Measurements from ENCODE around the gene POLRMT. TPM values are rescaled to one million over a fixed set of nuclear protein-coding genes. Genes with fewer than 3 reads are reported as not detected.
A peak's percentile ranks its signal among the peaks of the same experiment; 100 is the strongest.

POLRMT gene
- total RNA-seq, 4 donors from 2014 or later: 43.9 to 83.4 (median 73.8) TPM

DNA sequence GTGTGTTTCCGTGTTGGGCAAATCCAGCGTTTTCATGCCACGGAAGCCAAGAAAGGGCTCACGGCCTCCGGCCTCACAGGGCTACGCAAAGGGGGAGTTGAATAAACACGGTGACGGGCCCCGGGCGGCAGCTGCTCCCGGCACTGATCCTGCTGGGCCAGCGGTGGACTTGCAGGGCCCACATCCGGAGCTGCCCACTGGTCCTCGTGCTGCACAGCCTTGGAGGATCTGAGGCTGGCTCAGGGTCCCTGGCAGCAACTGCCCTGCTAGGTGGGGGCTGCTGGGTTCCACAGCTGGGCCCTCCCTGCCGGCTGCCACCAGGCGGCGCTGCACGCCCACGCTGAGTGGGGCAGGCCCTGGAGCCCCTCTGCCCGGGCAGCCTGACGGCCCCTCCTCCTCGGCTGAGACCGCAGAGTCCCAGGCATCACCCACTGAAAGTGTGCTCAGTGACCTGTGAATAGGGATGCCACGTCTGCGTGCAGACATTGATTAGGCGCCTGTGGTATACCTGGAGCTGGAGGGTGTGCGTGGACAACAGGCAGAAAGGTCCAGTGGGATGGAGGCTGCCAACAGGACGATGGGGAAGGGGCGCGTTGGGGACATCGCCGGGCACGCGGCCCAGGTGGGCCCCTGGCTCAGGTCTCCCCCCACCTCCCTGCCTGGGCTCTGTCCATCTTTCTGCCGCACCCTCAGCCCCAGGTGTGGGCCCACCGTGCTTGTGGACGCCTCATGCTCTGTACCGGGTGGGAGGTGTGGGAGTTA lies 48.9 kb downstream of the POLRMT start:
- H3K27ac ChIP-seq: no peak overlapping the region
- H3K4me1 ChIP-seq: peaks cover 0 to 5% of the 10 kb centered on the region in 2 donors
- TF ChIP-seq, protein P1, sequence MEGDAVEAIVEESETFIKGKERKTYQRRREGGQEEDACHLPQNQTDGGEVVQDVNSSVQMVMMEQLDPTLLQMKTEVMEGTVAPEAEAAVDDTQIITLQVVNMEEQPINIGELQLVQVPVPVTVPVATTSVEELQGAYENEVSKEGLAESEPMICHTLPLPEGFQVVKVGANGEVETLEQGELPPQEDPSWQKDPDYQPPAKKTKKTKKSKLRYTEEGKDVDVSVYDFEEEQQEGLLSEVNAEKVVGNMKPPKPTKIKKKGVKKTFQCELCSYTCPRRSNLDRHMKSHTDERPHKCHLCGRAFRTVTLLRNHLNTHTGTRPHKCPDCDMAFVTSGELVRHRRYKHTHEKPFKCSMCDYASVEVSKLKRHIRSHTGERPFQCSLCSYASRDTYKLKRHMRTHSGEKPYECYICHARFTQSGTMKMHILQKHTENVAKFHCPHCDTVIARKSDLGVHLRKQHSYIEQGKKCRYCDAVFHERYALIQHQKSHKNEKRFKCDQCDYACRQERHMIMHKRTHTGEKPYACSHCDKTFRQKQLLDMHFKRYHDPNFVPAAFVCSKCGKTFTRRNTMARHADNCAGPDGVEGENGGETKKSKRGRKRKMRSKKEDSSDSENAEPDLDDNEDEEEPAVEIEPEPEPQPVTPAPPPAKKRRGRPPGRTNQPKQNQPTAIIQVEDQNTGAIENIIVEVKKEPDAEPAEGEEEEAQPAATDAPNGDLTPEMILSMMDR (IDR thresholded peaks at IDR 0.05 in 4 of 5, conservative IDR thresholded peaks at IDR 0.05 in 1 of 5): peak; percentile 80 to 89 (median 83)
- TF ChIP-seq POLR2A (IDR thresholded peaks at IDR 0.05): no peak
- intact Hi-C loops (cut with DNase I; ENCODE audit: low total_unique reads) (loop anchor here (5.0 kb wide), 1 partner anchor 433 kb away; no protein-coding TSS in a partner anchor), in situ Hi-C loops (cut with MboI; ENCODE audit: low sequenced_read_pairs in 4 of 4) (no loop called here)
- DNase-seq: no peak
- no peak overlapping the region for H3K4me3 ChIP-seq
- peaks cover 0 to 35% of the 10 kb centered on the region in 2 donors for H3K36me3 ChIP-seq
- H3K9me3 ChIP-seq: no peaks in the 10 kb centered on the region
- peak; percentile 61 to 64 for ATAC-seq
- peaks cover 16 to 17% (median 17%) of the 10 kb centered on the region in 3 donors for H3K27me3 ChIP-seq

DNA sequence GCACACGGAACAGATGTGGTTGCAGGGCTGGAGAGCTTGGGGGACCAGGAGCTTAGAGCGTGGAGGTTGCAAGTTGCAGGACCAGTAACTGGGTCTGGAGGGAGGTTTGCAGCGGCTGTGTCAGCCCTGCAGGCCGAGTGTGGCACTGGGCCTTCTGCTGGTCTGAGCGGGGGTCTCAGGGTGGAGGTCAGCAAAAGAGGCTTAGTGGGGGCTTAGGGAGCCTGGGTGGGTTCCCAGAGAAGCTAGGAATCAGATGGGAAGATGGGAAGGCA lies 49.4 kb downstream of the POLRMT start:
- Histone ChIP-seq H3K4me3 (no peak overlapping the region), H3K27ac (no peak overlapping the region), H3K36me3 (peaks cover 0 to 40% of the 10 kb centered on the region in 2 donors), H3K4me1 (peaks cover 0 to 10% of the 10 kb centered on the region in 2 donors), H3K9me3 (no peaks in the 10 kb centered on the region), H3K27me3 (peaks cover 11 to 12% (median 11%) of the 10 kb centered on the region in 3 donors)
- in situ Hi-C loops (cut with MboI; ENCODE audit: low sequenced_read_pairs in 4 of 4): no loop called here
- no peak for DNase-seq
- no peak for TF ChIP-seq POLR2A (IDR thresholded peaks at IDR 0.05)
- TF ChIP-seq, protein P1 (IDR thresholded peaks at IDR 0.05 in 4 of 5, conservative IDR thresholded peaks at IDR 0.05 in 1 of 5): no peak
- intact Hi-C loops (cut with DNase I; ENCODE audit: low total_unique reads): loop anchor here (5.0 kb wide), 1 partner anchor 433 kb away; no protein-coding TSS in a partner anchor
- ATAC-seq: no peak

DNA sequence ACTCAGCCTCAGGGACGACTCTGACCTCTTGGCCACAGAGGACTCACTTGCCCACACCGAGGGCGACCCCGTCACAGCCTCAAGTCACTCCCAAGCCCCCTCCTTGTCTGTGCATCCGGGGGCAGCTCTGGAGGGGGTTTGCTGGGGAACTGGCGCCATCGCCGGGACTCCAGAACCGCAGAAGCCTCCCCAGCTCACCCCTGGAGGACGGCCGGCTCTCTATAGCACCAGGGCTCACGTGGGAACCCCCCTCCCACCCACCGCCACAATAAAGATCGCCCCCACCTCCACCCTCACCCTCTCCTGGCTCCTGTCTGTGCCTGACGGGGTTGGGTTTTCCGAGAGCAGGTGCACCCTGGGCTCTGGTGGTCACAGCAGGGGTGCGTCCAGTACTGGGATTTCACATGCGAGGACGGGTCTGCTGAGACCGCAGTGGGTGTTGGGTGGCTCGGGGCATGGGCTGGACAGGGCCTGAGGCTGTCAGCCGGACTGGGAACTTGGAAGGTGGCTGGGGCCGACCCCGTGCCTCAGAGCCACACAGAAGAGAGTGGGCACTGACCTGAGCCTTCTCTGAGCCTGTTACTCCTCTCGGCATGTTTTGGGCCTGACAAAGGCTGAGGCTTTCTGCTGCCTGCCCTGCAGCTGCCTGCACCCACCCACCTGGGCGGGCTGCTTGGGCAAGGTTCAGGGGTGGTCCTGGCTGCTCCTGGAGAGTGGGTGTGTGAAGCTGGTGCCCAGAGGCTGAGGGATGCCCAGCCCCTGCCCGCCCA lies 50.0 kb downstream of the POLRMT start:
- Histone ChIP-seq H3K36me3 (peaks cover 0 to 40% of the 10 kb centered on the region in 2 donors), H3K27me3 (peaks cover 6 to 7% (median 6%) of the 10 kb centered on the region in 3 donors), H3K9me3 (no peaks in the 10 kb centered on the region), H3K4me3 (no peak overlapping the region), H3K27ac (no peak overlapping the region), H3K4me1 (peaks cover under 1 to 15% of the 10 kb centered on the region in 2 donors)
- in situ Hi-C loops (cut with MboI; ENCODE audit: low sequenced_read_pairs in 4 of 4): no loop called here
- no peak for DNase-seq
- no peak for ATAC-seq
- intact Hi-C loops (cut with DNase I; ENCODE audit: low total_unique reads): loop anchor here (5.0 kb wide), 1 partner anchor 434 kb away; no protein-coding TSS in a partner anchor
- TF ChIP-seq, protein P1 (IDR thresholded peaks at IDR 0.05 in 4 of 5, conservative IDR thresholded peaks at IDR 0.05 in 1 of 5): no peak
- TF ChIP-seq POLR2A (IDR thresholded peaks at IDR 0.05): no peak

DNA sequence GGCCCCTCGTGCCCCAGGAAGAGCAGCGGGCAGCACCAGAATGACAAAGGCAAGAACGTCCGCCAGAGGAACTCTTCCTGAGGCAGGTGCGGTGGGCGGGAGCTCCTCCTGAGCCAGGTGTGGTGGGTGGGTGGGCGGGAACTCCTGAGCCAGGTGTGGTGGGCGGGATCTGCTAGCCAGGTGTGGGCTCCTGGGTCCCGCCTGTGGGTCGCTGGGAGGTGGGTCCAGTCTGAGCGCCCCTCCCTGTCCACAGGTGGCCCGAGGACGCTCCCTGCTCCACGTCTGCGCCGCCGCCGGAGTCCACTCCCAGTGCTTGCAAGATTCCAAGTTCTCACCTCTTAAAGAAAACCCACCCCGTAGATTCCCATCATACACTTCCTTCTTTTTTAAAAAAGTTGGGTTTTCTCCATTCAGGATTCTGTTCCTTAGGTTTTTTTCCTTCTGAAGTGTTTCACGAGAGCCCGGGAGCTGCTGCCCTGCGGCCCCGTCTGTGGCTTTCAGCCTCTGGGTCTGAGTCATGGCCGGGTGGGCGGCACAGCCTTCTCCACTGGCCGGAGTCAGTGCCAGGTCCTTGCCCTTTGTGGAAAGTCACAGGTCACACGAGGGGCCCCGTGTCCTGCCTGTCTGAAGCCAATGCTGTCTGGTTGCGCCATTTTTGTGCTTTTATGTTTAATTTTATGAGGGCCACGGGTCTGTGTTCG lies 50.7 kb downstream of the POLRMT start:
- intact Hi-C loops (cut with DNase I; ENCODE audit: low total_unique reads): loop anchor here (5.0 kb wide), 1 partner anchor 435 kb away; no protein-coding TSS in a partner anchor
- H3K27ac ChIP-seq: no peak overlapping the region

More for the DNA sequence above, 50.7 kb downstream of the POLRMT start:
- no peak for ATAC-seq
- in situ Hi-C loops (cut with MboI; ENCODE audit: low sequenced_read_pairs in 4 of 4): no loop called here
- TF ChIP-seq, protein P1 (IDR thresholded peaks at IDR 0.05 in 4 of 5, conservative IDR thresholded peaks at IDR 0.05 in 1 of 5): no peak
- no peak for TF ChIP-seq POLR2A (IDR thresholded peaks at IDR 0.05)
- no peak for DNase-seq
- Histone ChIP-seq H3K9me3 (no peaks in the 10 kb centered on the region), H3K36me3 (peaks cover 0 to 40% of the 10 kb centered on the region in 2 donors), H3K4me1 (peaks cover 8 to 22% of the 10 kb centered on the region in 2 donors), H3K4me3 (no peak overlapping the region), H3K27me3 (no peaks in the 10 kb centered on the region)
